Spleen (tissue), 7 donors: ENCODE measurements around the gene ROGDI.

Experiments
- POLR2A ChIP-seq, 3 donors: fragments of 450-650 bp; IDR thresholded peaks; one replicate each; pipeline ENCODE4 v1.5.1; 2017; ENCODE audit warnings: antibody characterized with exemption in 3 of 3, mild to moderate bottlenecking in 1 of 3
- POLR2AphosphoS5 ChIP-seq, 3 donors: sonication (generic); formaldehyde crosslinking; IDR thresholded peaks; one replicate each; pipeline ENCODE4 v1.5.1; 2017; ENCODE audit warnings: antibody characterized with exemption in 3 of 3
- TF ChIP-seq, protein P1 (sequence below), 11 experiments: fragments of 200-600 bp in 7 of 11; fragments of 450-650 bp in 4 of 11; sonication (generic) in 4 of 11; IDR thresholded peaks in 8 of 11; conservative IDR thresholded peaks in 3 of 11; 1 replicate in 7 of 11; 2 replicates in 4 of 11; pipeline versions ENCODE4 v1.4.0 to v1.8.0; 2016 to 2021; ENCODE audit warnings: antibody characterized with exemption in 11 of 11, inconsistent platforms in 4 of 11, mild to moderate bottlenecking in 1 of 11
- donor health status: DM: no; HTN: no; CAD: no; lungs with moderate emphysema.
- donor health status: DM: no; HTN: no; CAD: no.
- donor health status: DM: no; HTN: no; CAD: no.

DNA sequence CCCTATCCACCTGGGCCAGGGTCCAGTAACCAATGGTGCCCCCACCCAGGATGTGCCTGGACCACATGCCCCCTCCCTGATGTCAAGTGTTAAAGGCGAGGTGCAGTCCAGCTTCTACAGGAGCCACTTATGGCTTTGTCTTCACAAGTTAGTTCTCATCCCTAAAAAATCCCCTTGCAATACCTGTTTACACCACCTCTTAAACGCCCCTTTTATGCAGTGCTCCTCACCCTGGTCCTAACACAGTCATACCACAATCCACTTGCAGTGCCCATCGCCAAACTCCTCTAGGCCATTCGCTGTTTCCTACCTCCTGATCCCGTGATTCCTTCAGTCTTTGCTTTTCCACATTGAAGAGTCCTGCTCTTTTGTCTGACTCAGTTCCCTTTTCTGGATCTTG, 37.5 kb upstream of the ROGDI start:
- TF ChIP-seq POLR2A (IDR thresholded peaks at IDR 0.05) = no peak
- TF ChIP-seq, protein P1, sequence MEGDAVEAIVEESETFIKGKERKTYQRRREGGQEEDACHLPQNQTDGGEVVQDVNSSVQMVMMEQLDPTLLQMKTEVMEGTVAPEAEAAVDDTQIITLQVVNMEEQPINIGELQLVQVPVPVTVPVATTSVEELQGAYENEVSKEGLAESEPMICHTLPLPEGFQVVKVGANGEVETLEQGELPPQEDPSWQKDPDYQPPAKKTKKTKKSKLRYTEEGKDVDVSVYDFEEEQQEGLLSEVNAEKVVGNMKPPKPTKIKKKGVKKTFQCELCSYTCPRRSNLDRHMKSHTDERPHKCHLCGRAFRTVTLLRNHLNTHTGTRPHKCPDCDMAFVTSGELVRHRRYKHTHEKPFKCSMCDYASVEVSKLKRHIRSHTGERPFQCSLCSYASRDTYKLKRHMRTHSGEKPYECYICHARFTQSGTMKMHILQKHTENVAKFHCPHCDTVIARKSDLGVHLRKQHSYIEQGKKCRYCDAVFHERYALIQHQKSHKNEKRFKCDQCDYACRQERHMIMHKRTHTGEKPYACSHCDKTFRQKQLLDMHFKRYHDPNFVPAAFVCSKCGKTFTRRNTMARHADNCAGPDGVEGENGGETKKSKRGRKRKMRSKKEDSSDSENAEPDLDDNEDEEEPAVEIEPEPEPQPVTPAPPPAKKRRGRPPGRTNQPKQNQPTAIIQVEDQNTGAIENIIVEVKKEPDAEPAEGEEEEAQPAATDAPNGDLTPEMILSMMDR (IDR thresholded peaks at IDR 0.05 in 8 of 11, conservative IDR thresholded peaks at IDR 0.05 in 3 of 11) = no peak
- no peak for TF ChIP-seq POLR2AphosphoS5 (IDR thresholded peaks at IDR 0.05)
